PC-3 (cell line): ENCODE measurements around the gene SOX5.

Experiments
- CTCF ChIP-seq: fragments of 300-600 bp; sonication (generic); conservative IDR thresholded peaks from 2 replicates; pipeline ENCODE4 v1.5.1; 2017; ENCODE audit warnings: antibody characterized with exemption, low read depth, mild to moderate bottlenecking, low read length
- EZH2 ChIP-seq: fragments of 300-600 bp; sonication (generic); IDR thresholded peaks from one replicate; pipeline ENCODE4 v1.6.1; 2017; ENCODE audit warnings: antibody characterized with exemption, mild to moderate bottlenecking, low read length; ENCODE audit not compliant: unreplicated experiment

- TF ChIP-seq CTCF, result no peak
- no peak for TF ChIP-seq EZH2
These were observed 86.8 kb downstream of the SOX5 start for GRCh38 chr12:23862701-23863100.
